ENCODE measurements around the gene COL15A1.

DNA sequence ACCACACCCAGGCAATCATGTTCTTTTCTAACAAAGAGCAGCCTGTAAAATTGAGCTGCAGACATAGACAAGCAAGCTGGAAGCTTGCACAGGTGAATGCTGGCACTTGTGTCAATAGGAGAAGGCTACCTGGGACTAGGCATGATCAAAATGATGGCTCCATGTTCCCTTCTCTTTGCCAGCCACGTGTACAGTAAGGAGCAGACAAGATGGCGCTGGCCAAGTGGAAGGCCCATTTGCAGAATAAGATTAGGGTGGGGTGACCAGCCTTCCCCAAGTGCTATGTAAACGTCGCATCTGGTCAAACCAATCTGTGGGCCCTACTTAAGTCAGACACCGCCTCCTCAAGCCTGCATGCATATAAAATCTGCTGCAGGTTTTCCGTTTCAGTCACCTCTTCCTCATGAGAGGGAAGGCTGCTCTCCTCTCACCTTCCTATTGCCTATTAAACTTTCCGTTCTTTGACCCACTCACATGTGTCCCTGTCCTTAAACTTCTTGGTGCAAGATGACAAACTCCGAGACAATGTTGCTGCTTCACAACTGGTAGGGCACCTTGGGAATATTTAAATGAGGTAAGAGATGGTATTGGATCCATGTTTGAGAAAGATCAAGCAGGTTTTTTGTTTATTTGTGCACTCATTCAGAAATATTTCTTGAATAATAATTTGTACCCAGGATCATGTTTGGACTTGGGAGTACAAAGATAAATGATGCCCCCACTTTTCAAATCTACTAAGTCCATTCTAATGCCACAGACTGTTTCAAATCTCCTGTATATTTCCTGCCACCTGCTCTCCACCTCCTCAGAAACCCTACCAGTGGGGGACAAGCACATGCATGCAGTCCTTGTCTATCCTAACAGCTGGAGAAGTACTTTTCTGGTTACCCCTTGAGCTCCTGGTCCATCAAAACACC, 130.5 kb downstream of the COL15A1 start:
- TF ChIP-seq, protein P1, sequence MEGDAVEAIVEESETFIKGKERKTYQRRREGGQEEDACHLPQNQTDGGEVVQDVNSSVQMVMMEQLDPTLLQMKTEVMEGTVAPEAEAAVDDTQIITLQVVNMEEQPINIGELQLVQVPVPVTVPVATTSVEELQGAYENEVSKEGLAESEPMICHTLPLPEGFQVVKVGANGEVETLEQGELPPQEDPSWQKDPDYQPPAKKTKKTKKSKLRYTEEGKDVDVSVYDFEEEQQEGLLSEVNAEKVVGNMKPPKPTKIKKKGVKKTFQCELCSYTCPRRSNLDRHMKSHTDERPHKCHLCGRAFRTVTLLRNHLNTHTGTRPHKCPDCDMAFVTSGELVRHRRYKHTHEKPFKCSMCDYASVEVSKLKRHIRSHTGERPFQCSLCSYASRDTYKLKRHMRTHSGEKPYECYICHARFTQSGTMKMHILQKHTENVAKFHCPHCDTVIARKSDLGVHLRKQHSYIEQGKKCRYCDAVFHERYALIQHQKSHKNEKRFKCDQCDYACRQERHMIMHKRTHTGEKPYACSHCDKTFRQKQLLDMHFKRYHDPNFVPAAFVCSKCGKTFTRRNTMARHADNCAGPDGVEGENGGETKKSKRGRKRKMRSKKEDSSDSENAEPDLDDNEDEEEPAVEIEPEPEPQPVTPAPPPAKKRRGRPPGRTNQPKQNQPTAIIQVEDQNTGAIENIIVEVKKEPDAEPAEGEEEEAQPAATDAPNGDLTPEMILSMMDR (IDR thresholded peaks at IDR 0.05), result no peak
- TF ChIP-seq, protein P2, sequence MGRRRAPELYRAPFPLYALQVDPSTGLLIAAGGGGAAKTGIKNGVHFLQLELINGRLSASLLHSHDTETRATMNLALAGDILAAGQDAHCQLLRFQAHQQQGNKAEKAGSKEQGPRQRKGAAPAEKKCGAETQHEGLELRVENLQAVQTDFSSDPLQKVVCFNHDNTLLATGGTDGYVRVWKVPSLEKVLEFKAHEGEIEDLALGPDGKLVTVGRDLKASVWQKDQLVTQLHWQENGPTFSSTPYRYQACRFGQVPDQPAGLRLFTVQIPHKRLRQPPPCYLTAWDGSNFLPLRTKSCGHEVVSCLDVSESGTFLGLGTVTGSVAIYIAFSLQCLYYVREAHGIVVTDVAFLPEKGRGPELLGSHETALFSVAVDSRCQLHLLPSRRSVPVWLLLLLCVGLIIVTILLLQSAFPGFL (CRISPR knock-in tag; IDR thresholded peaks at IDR 0.05; ENCODE audit: borderline replicate concordance), result no peak
- TF ChIP-seq, protein P3, sequence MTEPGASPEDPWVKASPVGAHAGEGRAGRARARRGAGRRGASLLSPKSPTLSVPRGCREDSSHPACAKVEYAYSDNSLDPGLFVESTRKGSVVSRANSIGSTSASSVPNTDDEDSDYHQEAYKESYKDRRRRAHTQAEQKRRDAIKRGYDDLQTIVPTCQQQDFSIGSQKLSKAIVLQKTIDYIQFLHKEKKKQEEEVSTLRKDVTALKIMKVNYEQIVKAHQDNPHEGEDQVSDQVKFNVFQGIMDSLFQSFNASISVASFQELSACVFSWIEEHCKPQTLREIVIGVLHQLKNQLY (CRISPR knock-in tag; IDR thresholded peaks at IDR 0.05), result no peak
- TF ChIP-seq, protein P4, sequence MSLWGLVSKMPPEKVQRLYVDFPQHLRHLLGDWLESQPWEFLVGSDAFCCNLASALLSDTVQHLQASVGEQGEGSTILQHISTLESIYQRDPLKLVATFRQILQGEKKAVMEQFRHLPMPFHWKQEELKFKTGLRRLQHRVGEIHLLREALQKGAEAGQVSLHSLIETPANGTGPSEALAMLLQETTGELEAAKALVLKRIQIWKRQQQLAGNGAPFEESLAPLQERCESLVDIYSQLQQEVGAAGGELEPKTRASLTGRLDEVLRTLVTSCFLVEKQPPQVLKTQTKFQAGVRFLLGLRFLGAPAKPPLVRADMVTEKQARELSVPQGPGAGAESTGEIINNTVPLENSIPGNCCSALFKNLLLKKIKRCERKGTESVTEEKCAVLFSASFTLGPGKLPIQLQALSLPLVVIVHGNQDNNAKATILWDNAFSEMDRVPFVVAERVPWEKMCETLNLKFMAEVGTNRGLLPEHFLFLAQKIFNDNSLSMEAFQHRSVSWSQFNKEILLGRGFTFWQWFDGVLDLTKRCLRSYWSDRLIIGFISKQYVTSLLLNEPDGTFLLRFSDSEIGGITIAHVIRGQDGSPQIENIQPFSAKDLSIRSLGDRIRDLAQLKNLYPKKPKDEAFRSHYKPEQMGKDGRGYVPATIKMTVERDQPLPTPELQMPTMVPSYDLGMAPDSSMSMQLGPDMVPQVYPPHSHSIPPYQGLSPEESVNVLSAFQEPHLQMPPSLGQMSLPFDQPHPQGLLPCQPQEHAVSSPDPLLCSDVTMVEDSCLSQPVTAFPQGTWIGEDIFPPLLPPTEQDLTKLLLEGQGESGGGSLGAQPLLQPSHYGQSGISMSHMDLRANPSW (CRISPR knock-in tag; conservative IDR thresholded peaks at IDR 0.05; ENCODE audit: low read depth), result no peak
- TF ChIP-seq, protein P5, sequence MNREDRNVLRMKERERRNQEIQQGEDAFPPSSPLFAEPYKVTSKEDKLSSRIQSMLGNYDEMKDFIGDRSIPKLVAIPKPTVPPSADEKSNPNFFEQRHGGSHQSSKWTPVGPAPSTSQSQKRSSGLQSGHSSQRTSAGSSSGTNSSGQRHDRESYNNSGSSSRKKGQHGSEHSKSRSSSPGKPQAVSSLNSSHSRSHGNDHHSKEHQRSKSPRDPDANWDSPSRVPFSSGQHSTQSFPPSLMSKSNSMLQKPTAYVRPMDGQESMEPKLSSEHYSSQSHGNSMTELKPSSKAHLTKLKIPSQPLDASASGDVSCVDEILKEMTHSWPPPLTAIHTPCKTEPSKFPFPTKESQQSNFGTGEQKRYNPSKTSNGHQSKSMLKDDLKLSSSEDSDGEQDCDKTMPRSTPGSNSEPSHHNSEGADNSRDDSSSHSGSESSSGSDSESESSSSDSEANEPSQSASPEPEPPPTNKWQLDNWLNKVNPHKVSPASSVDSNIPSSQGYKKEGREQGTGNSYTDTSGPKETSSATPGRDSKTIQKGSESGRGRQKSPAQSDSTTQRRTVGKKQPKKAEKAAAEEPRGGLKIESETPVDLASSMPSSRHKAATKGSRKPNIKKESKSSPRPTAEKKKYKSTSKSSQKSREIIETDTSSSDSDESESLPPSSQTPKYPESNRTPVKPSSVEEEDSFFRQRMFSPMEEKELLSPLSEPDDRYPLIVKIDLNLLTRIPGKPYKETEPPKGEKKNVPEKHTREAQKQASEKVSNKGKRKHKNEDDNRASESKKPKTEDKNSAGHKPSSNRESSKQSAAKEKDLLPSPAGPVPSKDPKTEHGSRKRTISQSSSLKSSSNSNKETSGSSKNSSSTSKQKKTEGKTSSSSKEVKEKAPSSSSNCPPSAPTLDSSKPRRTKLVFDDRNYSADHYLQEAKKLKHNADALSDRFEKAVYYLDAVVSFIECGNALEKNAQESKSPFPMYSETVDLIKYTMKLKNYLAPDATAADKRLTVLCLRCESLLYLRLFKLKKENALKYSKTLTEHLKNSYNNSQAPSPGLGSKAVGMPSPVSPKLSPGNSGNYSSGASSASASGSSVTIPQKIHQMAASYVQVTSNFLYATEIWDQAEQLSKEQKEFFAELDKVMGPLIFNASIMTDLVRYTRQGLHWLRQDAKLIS (CRISPR knock-in tag; IDR thresholded peaks at IDR 0.05; ENCODE audit: borderline replicate concordance), result no peak
- no peak for TF ChIP-seq ZNF532 (CRISPR knock-in tag; IDR thresholded peaks at IDR 0.05; ENCODE audit: borderline replicate concordance)

Data from WTC11 (cell line).